ENCODE results near the gene FIBCD1. TPM values are rescaled to one million over a fixed set of nuclear protein-coding genes. Genes with fewer than 3 reads are reported as not detected.
"Not testable (repeated sequence)": the region's sequence is repeated elsewhere in the genome, so short reads cannot be mapped to it uniquely, and the experiment has no call there.

FIBCD1 gene
- total RNA-seq, 1 donor from 2014 or later = 0.54 TPM

DNA sequence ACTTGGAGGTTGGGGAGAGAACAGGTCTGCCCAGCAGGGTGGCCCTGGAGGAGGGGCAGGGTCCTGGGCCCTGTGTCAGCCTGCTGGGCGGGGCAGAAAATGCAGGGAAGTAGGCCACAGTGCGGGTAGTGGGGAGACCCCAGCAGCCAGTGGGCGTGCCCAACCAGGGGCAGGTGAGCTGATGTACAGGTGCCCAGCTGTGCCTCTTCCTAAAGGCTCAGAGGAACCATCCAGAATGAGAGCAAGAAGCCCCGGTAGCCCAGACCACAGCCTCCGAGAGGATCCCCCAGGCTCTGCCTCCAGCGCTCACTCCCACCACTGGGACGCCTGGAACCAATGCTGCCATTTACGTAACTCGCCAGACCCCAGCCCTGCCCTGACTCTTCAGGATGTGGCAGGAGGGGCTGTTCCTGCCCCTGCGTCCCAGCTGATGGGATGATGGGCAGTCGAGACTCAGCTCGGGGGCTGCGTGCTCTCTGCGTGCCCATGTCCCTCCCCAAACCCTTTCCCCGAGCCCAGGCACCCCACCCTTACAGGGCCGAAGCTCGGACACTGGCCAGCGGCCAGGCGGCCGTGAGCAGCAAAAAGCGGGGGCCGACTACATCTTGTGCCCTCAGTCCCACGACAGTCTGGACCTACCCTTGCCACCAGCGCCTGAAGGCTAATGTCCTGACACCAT lies 24.5 kb downstream of the FIBCD1 start:
- intact Hi-C loops (cut with DNase I) = no loop called here

DNA sequence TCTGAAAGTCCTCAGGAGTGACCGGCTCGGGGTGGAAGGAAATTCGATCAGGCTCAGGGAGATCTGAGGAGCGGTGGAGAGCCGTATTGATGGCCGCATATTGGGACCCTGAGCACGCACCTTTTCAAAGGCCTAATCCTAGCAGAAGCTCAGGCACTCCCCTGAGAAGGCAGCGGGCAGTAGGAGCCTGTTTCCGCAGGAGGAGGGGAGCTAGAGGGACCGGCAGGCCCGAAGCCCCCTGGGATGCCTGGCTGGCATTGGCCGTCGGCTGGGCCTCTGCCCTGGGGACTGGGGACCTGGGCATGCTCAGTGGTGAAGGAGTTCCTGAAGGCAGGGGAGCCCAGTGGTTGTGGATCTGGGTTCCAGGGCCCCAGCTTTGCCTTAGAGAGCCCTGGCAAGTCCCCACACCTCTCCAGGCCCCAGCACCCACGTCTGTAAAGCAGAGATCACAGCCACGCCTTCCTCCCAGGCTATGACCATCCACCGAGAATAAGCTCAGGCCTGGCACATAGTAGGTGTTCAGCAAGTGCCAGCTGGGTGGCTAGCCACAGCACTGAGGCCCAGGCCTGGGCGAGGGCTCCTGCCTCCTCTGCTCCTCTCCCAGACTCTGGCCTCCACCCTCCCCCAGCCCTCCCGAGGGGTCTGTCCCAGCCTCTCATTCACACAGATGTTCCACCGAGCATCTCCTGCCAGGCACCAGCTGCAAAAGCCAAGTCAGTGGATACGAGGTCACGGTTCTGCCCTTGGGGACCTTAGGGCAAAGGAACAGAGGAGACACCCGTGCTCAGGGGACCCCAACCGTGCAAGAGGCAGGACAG lies 25.2 kb downstream of the FIBCD1 start:
- intact Hi-C loops (cut with DNase I) = no loop called here
- DNase-seq (ENCODE audit: low spot score) = no peak

More for the DNA sequence above, 24.5 kb downstream of the FIBCD1 start:
- no peak for DNase-seq (ENCODE audit: low spot score)

DNA sequence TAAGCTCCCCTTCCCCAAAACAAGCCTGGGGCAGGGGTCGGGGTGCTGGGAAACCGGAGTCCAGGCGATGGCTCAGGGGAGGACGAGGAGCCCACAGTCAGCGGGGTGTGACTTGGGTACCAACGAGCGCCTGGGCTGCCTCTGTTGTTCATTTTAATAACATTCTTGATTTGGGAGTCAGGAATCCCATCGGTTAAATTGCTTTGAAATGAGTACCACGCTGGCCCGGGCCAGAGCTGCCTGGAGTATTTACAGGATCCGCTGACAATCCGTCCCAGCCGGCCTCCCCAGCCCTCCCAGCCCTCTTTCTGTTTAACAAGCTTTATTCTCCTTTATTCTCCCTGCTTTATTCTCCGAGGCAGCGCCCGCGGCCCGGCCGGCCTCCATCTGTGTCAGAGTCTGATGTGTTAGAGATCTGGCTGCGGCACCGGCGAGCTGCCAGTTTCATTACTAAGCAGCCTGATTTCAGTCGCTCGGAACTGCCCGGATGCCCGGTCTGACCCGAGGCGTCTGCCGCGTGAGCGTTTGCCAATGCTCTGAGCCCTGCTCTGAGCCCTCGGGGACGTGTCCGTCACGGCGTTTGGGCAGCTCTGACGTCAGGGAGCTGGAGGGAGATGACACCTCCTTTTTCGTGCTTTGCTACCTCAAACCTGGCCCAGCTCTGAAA lies 26.0 kb downstream of the FIBCD1 start:
- intact Hi-C loops (cut with DNase I) = no loop called here
- no peak for DNase-seq (ENCODE audit: low spot score)

DNA sequence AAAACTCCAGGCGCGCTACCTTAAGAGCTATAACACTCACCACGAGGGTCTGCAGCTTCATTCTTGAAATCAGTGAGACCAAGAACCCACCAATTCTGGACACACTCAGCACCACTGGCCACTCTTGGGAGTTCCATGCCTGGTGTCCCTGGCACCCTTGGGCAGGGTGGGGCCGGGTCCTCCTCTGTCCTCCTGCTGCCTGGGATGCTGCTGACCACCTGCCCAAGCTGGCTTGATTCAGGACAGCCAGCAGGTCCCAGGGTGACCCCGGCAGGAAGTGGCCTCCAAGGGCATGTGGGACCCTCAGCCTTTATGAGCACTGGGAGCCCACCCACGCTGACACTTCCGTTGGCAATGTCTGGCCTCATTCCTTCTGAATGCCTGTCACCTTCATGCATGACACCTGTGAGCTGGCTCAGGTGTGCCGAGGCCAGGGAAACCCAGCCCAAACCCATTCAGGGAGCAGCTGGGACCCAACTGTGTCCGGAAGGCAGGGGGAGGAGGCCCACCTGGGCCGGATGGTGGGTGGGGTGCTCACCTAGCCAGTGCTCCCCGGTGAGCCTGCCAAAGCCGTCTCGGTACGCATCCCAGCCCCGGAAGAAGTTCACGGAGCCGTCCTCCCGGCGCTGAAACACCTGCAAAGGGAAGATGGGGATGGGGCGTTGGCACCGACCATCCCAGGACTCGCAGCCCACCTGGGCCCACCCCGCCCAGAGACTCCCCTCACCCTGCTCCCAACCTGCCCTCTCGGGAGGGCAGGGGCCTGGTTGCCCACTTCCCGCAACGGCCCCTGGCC lies 27.6 kb downstream of the FIBCD1 start:
- no peak for DNase-seq (ENCODE audit: low spot score)
- intact Hi-C loops (cut with DNase I) = no loop called here

DNA sequence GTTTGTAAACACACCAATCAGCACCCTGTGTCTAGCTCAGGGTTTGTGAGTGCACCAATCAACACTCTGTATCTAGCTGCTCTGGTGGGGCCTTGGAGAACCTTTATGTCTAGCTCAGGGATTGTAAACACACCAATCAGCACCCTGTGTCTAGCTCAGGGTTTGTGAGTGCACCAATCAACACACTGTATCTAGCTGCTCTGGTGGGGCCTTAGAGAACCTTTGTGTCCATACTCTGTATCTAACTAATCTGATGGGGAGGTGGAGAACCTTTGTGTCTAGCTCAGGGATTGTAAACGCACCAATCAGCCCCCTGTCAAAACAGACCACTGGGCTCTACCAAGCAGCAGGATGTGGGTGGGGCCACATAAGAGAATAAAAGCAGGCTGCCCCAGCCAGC lies 28.4 kb downstream of the FIBCD1 start:
- intact Hi-C loops (cut with DNase I); DNase-seq (ENCODE audit: low spot score): not testable (repeated sequence)

DNA sequence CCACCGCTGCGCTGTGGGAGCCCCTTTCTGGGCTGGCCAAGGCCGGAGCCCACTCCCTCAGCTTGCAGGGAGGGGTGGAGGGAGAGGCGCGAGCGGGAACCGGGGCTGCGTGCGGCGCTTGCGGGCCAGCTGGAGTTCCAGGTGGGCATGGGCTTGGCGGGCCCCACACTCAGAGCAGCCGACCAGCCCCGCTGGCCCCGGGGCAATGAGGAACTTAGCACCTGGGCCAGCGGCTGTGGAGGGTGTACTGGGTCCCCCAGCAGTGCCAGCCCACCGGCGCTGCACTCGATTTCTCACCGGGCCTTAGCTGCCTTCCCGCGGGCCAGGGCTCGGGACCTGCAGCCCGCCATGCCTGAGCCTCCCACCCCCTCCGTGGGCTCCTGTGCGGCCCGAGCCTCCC lies 29.0 kb downstream of the FIBCD1 start:
- DNase-seq (ENCODE audit: low spot score) = not testable (repeated sequence)

DNA sequence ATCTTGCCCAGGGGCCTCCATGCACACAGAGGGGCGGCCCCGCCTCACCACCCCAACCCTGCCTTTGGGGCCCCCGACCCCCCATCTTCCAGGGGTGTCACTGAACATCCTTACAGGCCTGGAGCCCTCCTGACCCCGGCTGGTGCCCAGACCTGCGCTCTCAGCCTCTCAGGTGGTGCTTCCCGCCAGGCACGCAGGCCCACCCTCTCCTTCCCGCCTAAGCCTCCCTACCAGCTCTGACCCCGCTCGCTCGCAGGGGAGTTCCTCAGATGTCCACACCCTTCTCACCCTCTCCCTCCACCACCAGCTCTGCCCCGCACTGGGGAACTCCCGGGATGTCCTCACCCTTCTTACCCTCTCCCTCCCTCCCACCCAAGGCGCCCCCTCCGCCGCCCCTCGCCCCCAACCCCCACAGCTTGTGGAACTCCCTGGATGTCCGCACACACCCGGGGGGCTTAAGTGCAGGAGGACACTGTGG lies 30.1 kb downstream of the FIBCD1 start:
- DNase-seq (ENCODE audit: low spot score) = no peak
- intact Hi-C loops (cut with DNase I) = no loop called here

More for the DNA sequence above, 29.0 kb downstream of the FIBCD1 start:
- intact Hi-C loops (cut with DNase I) = not testable (repeated sequence)

DNA sequence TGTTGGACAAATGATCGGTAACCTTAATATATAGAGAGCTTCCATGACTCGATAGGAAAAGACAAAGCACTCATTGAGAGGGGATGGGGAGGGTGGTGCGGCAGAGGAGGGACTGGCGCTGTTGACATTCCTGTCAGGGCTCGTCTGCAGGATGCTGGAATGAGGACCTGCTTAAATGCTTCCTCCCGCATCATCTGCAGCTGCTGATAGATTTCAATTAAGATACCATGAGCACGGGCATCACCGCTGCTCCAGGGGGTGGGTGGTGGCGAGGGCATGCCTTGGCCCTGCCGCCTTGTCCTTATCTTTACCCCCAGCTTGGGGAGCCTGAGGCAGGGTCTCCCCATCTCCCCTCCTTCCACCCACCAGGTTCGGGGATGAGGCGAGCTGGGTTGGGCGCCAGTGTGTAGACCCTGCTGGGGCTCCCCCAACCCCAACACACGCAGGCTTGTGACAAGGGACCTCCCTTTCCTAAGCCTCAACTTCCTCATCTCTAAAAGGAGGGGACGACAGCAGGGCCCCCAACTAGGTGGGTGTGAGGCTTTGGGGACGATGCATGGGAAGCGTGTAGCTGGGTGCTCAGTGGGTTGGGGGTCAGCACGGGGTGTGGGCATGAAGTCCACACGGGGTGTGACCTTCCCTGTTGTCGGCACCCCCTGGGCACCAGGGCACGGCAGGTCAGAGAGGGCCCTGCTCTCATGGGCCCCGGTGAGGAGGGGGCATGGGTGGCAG lies 30.7 kb downstream of the FIBCD1 start:
- intact Hi-C loops (cut with DNase I) = no loop called here
- no peak for DNase-seq (ENCODE audit: low spot score)

DNA sequence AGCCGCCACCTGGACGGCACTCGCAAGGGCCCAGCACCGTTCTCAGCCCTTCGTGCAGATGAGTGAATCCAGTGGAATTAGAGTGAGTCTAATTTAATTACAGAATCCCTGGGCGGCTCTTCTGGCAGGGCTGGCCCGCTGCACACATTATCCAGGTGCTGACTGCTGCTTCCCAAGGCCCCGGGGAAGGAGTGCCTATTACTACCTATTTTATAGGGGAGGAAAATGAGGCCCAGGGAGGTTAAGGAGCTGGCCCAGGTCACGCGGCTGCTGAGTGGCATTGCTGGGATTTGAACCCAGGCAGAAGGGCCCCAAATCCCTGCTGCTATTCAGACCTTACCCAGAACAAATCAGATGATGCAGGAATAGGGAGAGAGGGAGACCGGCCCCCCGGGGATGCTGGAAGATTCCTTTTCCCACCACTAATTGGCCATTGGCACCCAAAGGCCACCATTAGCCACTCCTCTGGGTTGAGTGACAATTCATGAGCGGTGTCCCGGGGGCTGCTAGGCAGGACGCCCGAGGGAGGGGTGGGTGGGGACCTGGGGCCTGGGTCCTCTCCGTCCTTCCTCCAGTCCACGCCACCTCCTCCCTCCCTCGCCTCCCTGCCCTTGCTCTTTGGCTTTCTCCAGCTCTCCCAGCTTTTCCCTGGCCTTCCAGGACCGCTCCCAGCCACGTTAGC lies 32.2 kb downstream of the FIBCD1 start:
- intact Hi-C loops (cut with DNase I) = no loop called here

DNA sequence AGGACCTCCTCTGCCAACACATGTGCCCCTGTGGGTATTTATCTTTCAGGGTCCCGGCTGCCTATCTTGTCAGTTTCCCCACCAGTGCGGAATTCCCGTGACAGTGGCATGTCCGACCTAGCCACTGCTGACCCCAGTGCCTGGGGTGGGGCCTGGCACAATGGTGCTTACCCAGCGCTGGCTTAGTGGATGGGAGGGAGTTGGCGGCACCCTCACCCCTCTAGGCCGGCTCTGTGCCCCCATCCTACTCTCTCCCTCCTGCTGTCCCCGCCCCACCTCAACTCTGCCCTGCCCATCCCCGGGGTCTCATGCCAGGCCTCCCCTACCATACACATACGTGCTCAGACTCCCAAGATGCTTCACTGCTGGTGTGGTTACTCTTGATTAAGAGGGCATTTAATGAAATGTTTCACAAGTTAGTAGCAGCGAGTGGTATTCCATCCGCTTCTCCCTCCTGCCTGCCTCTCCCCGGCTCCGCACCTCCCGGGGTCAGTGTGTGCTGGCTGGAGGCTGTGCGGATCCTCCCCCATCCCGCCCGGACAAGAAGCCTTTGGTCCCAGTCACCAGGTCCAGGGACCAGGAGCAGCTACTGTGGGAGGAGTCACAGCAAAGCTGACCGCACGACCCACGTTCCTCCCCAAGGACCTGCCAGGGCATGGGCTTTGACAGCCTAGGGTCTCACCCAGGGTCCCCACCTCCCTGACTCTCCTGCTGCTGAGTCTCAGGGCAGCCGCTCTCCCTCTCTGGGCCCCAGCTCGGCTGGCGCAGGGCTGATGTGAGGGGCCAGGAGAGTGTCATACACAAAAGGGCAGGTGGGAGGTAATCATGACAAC lies 32.9 kb downstream of the FIBCD1 start:
- intact Hi-C loops (cut with DNase I) = no loop called here
- no peak for DNase-seq (ENCODE audit: low spot score)

More for the DNA sequence above, 32.2 kb downstream of the FIBCD1 start:
- no peak for DNase-seq (ENCODE audit: low spot score)

DNA sequence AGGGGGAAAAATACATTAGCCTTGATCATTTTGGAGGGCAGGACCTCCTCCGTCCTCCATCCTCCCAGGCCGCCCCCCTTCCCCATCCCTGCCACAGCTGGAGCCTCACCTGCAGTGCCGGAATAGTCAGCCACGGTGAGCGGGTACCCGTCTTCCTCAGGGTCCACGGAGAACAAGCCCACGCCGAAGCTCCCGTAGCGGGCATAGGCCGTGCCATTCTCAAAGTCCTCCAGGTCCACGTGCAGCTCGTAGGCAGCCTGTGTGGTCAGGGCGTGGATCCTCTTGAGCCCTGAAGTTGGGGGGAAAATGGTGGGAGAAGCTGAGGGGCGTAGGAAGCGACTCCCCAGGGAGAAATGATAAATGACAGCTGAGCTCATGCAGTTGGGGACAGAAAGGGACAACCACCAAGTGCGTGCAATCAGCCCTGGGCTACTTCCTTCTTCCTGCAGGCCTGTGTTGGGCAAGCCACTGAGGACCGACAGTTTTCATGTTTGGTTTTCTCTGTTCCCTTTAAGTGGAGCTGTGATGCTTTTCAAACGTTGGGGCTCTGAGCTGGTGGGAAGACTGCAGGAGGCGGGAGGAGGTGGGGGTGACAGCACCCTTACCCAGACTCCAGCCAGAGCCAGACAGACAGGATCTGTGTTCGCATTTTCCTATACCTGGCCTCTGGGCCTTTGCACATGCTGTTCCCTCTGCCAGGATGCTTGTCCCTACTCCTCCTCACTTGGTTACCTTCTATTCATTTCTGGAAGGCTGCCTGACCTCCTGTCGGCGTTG lies 33.7 kb downstream of the FIBCD1 start:
- intact Hi-C loops (cut with DNase I) = no loop called here
- DNase-seq (ENCODE audit: low spot score) = no peak

DNA sequence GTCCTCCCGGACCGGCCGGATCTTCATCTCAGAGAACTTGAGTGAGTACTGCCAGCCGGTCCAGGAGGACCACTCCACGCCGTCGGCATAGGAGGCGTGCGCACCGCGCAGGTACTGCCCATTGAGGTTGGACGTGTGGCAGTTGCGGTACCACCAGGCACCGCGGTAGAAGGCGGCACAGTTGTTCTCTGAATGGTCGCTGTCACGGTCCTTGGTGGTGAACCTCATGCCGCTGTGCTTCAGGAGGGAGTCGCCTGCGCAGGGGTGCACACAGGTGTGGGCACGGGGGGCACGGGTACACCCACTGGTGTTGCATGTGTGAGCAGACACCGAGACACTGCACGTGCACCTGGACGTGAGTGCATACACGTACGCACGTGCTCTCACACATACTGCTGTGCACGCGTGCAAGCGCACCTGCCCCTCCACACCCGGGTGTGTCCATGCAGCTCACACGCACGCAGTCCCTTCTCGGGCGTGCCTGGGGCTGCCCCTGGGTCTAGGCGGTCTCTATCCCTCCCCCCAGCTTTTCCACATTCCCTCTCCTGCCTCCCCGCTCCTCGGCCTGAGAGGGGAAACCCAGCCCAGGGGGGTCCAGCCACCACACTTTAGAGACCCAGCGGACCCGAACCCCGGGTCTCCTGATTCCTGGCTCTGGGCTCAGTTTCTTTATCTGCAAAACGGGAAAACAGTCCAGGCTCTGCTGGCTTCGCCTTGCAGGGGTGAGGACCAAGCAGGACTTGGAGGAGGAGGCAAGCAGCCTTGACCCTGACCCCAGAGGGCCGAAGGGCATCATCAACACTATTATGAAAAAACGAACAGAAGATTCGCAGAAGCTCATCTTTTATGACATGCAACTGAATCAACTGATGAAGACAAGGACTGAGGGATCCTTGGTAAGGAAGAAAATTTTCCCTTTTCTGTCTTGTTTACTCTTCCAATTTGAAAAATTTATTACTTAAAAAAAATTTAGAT lies 34.7 kb downstream of the FIBCD1 start:
- no peak for DNase-seq (ENCODE audit: low spot score)
- intact Hi-C loops (cut with DNase I) = no loop called here

DNA sequence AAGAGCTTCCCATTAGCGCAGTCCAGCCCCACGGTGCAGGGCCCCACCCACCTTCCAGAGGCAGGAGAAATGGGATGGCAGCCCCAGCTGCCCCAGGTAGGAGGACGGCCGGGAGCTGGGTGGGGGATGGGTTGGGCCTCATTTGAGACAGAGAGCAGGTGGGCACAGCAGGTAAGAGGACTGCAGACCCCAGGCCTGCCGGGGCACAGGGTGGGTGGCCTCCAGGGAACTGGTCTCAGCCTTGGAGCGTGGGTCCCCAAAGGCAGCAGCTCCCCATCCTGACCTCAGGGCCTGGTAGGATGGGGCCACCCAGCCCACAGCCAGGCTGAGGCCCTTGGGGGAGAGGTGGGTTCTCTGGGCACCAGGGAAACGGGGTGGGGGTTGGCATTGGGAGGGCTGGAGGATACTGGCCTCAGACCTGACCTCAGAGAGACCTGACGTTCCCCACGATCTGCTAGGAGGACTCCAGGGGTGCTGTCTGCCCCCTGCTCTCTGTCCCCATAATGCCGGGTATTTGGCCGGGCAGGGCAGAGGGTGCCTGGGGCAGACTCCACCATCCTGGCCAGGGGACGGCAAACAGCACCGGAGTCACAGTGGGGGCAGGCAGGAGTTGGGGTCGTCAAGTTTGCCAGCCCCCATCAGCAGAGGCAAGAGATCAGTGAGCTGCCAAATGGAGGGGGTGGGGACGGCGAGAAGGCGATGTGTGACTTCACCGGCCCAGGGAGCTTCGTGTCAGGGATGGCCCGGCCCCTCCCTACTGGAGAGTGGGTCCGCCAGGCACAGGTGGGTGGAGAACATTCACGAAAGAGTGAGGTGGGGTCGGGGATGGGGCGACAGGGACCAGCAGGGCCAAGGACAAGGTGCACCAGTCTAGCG lies 35.6 kb downstream of the FIBCD1 start:
- intact Hi-C loops (cut with DNase I) = no loop called here
- no peak for DNase-seq (ENCODE audit: low spot score)

Data from cardiac septum (tissue), 1 donor.